Muscle of leg (tissue), 16 donors: Measurements from ENCODE around the gene ACOT12. TPM values are rescaled to one million over a fixed set of nuclear protein-coding genes. Genes with fewer than 3 reads are reported as not detected.

Source experiments
- DNase-seq: peaks from one replicate; pipeline ENCODE4 v3.0.0; 2013
- H3K27ac ChIP-seq: one replicate; pipeline ENCODE4 v1.5.1; 2013; ENCODE audit warnings: mild to moderate bottlenecking, low read length, control low read depth
- H3K27me3 ChIP-seq: one replicate; pipeline ENCODE4 v1.6.1; 2013; ENCODE audit warnings: low read length; ENCODE audit not compliant: control insufficient read depth, insufficient read depth
- H3K36me3 ChIP-seq: one replicate; pipeline ENCODE4 v1.6.1; 2013; ENCODE audit warnings: low read length; ENCODE audit not compliant: control insufficient read depth, insufficient read depth
- H3K4me1 ChIP-seq: one replicate; pipeline ENCODE4 v1.6.1; 2013; ENCODE audit warnings: low read length; ENCODE audit not compliant: control insufficient read depth, insufficient read depth
- H3K4me3 ChIP-seq: one replicate; pipeline ENCODE4 v1.5.1; 2013; ENCODE audit warnings: low read length, control low read depth
- H3K9me3 ChIP-seq: replicated peaks from 2 replicates; pipeline ENCODE4 v1.6.1; 2013; ENCODE audit warnings: low read depth, low read length; ENCODE audit not compliant: control insufficient read depth
- WGBS: methylation state at CpG from one replicate; pipeline ENCODE4 v1.1.5; 2013; ENCODE audit warnings: missing lambda C conversion rate; ENCODE audit not compliant: insufficient coverage; 5-methylcytosine and 5-hydroxymethylcytosine counted together
- long read RNA-seq, 11 donors: transcript quantifications; one replicate each; lab custom pipeline, GENCODE V29; 2026
- polyA plus RNA-seq, 8 donors: library from polyadenylated mRNA; unstranded; fragments of 120-200 nt; gene quantifications; one replicate each; pipeline versions ENCODE4 v1.2.1 to v1.2.3, GENCODE V29; 2013; ENCODE audit warnings: inconsistent platforms in 1 of 8, low replicate concordance in 1 of 8; ENCODE audit not compliant: insufficient read length in 8 of 8, insufficient read depth in 1 of 8
- total RNA-seq: library from RNA; stranded (reverse); fragments of 120-200 nt; gene quantifications from one replicate; pipeline ENCODE4 v1.2.4, GENCODE V29; 2013

ACOT12 gene
- total RNA-seq: 0.18 TPM
- under 1 TPM in 5 of 8 donors, not detected in 3; 0.23 to 0.53 (median 0.43) TPM for polyA plus RNA-seq
- long read RNA-seq, donor 1: 0 reads
- long read RNA-seq, donor 2: 0 reads
- long read RNA-seq, donor 3: 0 reads
- long read RNA-seq, donor 4: 0 reads
- long read RNA-seq, donor 5: 0 reads
- long read RNA-seq, donor 6: 0 reads
- long read RNA-seq, donor 7: 0 reads
- long read RNA-seq, donor 8: 0 reads
- long read RNA-seq, donor 9: 0 reads
- long read RNA-seq, donor 10: 0 reads
- long read RNA-seq, donor 11: 0 reads

DNA sequence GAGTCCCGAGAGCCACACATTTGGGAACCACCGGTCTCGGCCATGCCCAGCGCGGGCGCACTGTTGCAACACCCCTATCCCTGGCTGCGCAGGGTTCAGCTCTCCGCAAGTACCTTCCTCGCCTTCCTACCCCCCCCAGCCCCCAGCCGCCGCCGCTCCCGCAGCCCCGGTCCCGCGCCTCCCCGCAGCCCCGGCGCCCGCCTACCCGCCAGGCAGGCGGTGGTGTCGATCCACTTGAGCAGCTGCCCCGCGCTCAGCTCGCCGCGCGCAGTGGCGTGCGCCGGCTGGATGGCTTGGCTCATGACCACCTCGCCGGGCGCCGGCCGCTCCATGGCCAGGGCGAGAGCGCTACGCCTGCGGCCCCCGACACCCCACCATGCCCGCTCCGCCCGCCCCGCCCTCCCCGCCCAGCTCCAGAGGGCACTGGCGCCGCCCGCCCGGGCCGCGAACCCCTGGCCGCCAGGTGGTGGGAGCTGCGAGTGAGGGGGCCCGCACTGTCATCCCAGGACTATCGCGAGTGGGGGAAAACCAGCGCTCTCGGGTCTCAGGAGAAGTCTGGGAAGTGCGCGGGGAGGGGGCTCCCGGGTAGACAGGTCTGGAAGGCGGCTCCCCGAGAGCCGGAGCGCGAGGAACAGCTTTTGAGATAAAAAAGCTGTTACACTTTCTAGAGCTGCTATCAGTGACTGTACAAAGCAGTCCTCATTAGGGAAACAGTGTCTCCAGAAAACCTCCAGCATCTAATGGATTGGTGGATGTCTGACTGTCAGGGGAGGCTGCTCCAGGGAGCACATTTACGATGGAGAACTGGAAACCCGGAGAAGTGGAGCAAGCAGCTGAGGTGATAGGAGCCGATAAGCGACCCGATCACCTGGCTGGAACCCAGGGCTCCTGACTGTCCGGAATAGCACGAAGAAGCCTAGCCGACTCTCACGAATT lies at the start of gene ACOT12:
Gene ACOT12, minus strand, starts transcription at position 352 of the 936 bp plus-strand sequence. Its CDS starts 20 bp downstream, at position 332.
- no peak within 1 kb of the TSS for H3K27ac ChIP-seq
- WGBS: 1% methylated on average over 77 of the region's 77 CpGs
- peaks cover 11% of the 10 kb centered on the region for H3K27me3 ChIP-seq
- peak within 1 kb of the TSS; percentile 28 for H3K4me3 ChIP-seq
- peaks cover 10% of the 10 kb centered on the region for H3K4me1 ChIP-seq
- no peaks in the 10 kb centered on the region for H3K36me3 ChIP-seq
- peak; percentile 31 for DNase-seq
- no peaks in the 10 kb centered on the region for H3K9me3 ChIP-seq

DNA sequence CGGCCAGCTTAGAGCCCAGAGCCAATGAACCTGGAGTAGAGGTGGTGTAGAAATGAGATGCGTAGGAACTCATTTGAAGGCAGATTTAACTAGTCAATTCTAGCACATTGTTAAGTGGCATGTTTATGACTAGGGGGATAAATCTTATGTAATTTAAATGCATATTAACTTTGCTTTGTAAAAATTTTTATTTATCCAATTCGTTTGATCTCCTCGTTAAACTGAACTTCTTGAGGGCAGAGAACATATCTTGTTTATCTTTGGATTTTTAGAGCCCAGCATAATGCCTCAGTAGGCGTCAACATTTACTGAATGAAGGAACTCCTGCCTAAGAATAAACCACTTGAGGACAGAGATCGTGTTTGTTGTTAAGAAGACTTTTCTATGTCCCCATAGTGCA lies 41.1 kb upstream of the ACOT12 start:
- H3K9me3 ChIP-seq: no peaks in the 10 kb centered on the region
- H3K27me3 ChIP-seq: no peaks in the 10 kb centered on the region
- no peaks in the 10 kb centered on the region for H3K4me1 ChIP-seq
- no peaks in the 10 kb centered on the region for H3K36me3 ChIP-seq
- WGBS: 80% methylated on average over 2 of the region's 6 CpGs
- H3K27ac ChIP-seq: no peak overlapping the region
- no peak overlapping the region for H3K4me3 ChIP-seq
- DNase-seq: no peak

DNA sequence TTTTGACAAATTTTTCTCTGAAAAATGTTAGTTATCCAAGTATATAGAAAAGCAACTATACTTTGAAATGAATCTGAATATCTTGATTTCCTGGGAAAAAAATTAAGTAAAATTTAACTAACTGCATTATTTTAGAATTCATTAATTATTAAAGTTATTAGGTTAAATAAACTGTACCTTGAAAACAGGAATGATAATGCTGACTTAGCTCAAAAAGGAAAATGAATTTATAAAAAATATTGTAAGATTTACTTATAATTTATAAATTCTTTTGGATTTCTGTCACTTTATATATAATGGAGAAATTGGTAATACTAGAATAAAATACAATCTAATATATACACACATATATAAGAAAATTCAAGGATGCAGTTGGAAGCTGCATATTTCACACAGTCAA lies 36.1 kb upstream of the ACOT12 start:
- DNase-seq: no peak
- H3K9me3 ChIP-seq: no peaks in the 10 kb centered on the region
- H3K4me1 ChIP-seq: peaks cover 4% of the 10 kb centered on the region
- no peak overlapping the region for H3K4me3 ChIP-seq
- H3K27me3 ChIP-seq: no peaks in the 10 kb centered on the region
- no peak overlapping the region for H3K27ac ChIP-seq
- peaks cover 2% of the 10 kb centered on the region for H3K36me3 ChIP-seq

DNA sequence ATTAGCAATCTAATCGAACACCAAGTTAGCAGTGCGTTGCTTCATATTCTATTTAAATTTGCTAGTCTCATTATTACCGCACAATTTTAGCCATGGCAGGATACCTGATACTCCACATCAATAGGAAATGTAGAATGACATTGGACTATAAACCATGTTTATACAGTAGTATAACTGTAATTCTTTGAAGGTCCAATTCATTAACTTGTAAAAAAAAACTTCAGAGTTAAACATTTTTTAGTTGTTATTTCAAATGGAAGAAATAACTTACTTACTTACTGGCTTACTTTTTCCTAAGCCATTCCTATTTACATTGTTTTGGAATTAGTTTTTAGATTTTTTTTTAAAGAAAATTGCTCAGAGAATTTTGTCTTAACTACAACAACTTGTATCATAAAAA lies 35.4 kb upstream of the ACOT12 start:
- Histone ChIP-seq H3K9me3 (no peaks in the 10 kb centered on the region), H3K36me3 (peaks cover 2% of the 10 kb centered on the region), H3K27me3 (no peaks in the 10 kb centered on the region), H3K4me1 (peaks cover 4% of the 10 kb centered on the region), H3K27ac (no peak overlapping the region), H3K4me3 (no peak overlapping the region)
- WGBS: no CpG with 5 or more reads among the region's 3 CpGs
- no peak for DNase-seq

DNA sequence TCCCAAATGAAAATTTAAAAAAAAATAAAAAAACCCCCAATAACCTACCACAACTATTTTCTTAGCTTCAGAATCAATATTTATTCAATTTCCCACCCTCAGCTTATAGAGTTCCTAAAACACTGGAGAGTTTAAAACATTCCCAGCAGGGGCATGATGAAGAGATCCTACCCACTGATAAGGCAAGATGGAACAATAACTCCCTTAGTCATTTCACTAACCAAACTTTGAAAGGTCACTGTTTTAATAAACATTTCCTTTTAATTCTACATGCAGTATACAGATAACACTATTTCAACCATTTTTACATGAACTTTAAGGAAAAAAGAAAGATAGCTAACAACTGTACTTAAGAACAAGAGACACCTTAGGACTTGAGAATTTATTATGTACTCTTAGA lies 34.9 kb upstream of the ACOT12 start:
- Histone ChIP-seq H3K9me3 (no peaks in the 10 kb centered on the region), H3K4me3 (no peak overlapping the region), H3K27ac (no peak overlapping the region)

DNA sequence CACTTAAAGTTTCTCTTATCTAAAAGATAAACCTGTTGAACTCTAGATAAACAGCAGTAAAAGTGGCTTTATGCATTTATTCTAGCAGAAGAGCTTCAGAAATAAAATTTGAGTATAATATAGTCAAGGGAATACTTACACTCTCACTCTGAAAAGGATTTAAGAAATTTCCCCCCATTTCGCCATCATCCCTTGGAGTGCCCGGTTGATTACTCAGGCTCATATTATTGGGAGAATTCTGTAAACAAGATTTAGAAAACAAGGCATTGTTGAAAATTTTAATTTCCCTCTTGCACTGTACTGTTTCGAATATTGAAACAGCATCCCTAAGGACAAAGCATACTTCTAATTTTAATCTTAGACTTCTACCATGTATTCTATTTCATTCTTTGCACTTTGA lies 34.5 kb upstream of the ACOT12 start:
- H3K4me1 ChIP-seq: peaks cover 4% of the 10 kb centered on the region
- no peaks in the 10 kb centered on the region for H3K9me3 ChIP-seq
- no CpG with 5 or more reads among the region's 3 CpGs for WGBS
- no peak for DNase-seq
- no peak overlapping the region for H3K4me3 ChIP-seq
- peaks cover 2% of the 10 kb centered on the region for H3K36me3 ChIP-seq
- H3K27me3 ChIP-seq: no peaks in the 10 kb centered on the region
- no peak overlapping the region for H3K27ac ChIP-seq

More for the DNA sequence above, 34.9 kb upstream of the ACOT12 start:
- Histone ChIP-seq H3K4me1 (peaks cover 4% of the 10 kb centered on the region), H3K27me3 (no peaks in the 10 kb centered on the region), H3K36me3 (peaks cover 2% of the 10 kb centered on the region)
- no peak for DNase-seq

DNA sequence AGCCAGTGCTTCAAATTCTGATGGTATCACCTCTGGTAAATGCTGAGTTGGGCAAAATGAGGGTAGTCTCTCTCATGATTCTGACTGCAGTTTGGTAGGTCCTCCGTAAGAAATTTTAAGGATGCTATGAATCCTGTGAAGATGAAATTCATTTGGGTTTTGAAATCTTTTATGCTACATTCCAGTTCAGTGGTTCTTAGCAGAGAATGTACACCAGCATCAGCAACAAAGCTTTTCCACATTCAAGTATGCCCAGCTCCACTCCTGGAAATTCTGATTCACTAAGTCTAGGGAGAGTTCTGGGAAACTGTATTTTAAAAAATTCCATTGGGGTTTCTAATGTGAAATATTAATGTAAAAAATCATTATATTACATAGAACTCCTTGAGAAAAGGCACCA lies 33.6 kb upstream of the ACOT12 start:
- H3K9me3 ChIP-seq: no peaks in the 10 kb centered on the region
- no CpG with 5 or more reads among the region's 1 CpG for WGBS
- H3K4me3 ChIP-seq: no peak overlapping the region
- peaks cover 4% of the 10 kb centered on the region for H3K4me1 ChIP-seq
- no peaks in the 10 kb centered on the region for H3K27me3 ChIP-seq
- H3K27ac ChIP-seq: no peak overlapping the region
- DNase-seq: no peak
- peaks cover 2% of the 10 kb centered on the region for H3K36me3 ChIP-seq

DNA sequence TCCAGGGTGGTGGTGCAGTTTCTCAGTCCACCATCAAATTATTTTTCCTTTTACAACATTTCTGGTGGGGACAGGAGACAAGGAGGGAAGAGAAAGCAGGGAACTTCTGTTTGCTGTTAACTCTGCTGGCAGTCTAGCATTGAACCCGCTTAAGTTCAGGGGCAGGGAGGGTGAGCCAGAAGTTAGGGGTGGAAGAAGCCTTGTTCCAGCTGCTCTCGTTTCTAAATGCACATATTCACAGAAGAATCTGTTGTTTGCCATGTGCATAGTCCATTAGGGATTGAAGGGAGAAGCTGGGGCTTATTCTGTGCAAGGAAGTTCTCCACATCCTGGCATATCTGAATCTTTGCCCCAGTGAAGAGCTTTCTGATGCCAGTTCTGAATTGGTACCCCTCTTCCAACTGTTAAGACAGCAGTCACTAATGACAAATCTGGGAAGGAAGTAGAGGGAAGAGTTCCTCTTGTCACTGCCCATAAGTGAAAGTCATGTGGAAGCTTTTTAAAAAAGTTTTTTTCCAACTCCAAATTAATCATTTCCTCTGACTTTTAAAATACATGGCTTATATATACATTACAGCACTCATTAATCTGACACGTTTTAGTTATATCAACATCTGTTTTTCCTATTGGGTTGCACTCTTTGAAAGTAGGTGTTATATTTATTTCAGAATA lies 32.6 kb upstream of the ACOT12 start:
- Histone ChIP-seq H3K9me3 (no peaks in the 10 kb centered on the region), H3K4me3 (no peak overlapping the region), H3K27ac (peak overlapping the region; percentile 38), H3K4me1 (peaks cover 4% of the 10 kb centered on the region), H3K27me3 (no peaks in the 10 kb centered on the region), H3K36me3 (peaks cover 5% of the 10 kb centered on the region)
- WGBS: 60% methylated on average over 1 of the region's 3 CpGs
- peak; percentile 36 for DNase-seq

DNA sequence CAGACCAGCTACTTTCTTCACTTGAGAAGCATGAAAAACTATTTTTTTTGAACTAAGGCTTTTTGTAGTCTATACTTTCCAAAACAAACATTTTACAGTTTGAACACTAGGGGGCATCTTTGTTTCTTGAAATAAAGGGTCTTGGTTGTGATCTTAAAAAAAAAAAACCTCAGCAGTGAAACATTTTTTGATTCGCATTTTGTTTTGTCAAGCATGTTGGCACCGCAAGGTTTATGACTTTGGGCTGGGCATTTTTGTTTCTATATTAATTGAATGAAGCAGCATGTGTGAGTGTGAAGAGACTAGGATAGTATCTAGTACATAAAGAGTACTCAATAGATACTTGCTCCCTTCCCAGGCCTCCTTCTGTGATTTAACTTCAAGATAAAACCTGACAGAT lies 31.6 kb upstream of the ACOT12 start:
- peak; percentile 79 for DNase-seq
- Histone ChIP-seq H3K27ac (no peak overlapping the region), H3K9me3 (no peaks in the 10 kb centered on the region), H3K4me3 (no peak overlapping the region), H3K36me3 (peaks cover 5% of the 10 kb centered on the region), H3K4me1 (peaks cover 4% of the 10 kb centered on the region), H3K27me3 (no peaks in the 10 kb centered on the region)
- no CpG with 5 or more reads among the region's 2 CpGs for WGBS

DNA sequence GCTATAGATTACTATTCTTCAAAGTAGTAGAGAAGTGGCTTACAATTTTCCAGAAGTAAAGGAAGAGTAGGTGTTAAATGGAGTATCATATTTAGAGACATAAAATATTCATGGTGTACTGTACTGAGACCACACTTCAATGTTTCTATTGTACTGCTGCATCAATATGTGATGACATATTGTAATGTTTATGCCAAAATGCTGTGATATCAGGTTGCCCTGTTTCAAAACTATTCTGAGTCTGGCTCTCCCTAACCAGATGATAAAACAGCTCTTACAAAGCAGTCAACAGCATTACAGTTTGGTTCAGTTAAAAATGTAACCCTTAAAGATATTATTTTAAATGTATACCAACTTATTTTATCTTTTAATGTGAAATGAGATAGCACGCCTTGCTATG lies 30.8 kb upstream of the ACOT12 start:
- WGBS: no CpG with 5 or more reads among the region's 1 CpG
- no peak overlapping the region for H3K27ac ChIP-seq
- no peaks in the 10 kb centered on the region for H3K9me3 ChIP-seq

More for the DNA sequence above, 30.8 kb upstream of the ACOT12 start:
- H3K36me3 ChIP-seq: peaks cover 5% of the 10 kb centered on the region
- DNase-seq: peak; percentile 14
- H3K4me3 ChIP-seq: no peak overlapping the region
- peaks cover 4% of the 10 kb centered on the region for H3K4me1 ChIP-seq
- no peaks in the 10 kb centered on the region for H3K27me3 ChIP-seq
